Effector CD4-positive, alpha-beta T cell (primary cell): ENCODE results near the gene MYL11.

Experiments
- DNase-seq: peaks from one replicate; pipeline ENCODE4 v3.0.0-alpha.2; 2020

The MYL11 gene

DNA sequence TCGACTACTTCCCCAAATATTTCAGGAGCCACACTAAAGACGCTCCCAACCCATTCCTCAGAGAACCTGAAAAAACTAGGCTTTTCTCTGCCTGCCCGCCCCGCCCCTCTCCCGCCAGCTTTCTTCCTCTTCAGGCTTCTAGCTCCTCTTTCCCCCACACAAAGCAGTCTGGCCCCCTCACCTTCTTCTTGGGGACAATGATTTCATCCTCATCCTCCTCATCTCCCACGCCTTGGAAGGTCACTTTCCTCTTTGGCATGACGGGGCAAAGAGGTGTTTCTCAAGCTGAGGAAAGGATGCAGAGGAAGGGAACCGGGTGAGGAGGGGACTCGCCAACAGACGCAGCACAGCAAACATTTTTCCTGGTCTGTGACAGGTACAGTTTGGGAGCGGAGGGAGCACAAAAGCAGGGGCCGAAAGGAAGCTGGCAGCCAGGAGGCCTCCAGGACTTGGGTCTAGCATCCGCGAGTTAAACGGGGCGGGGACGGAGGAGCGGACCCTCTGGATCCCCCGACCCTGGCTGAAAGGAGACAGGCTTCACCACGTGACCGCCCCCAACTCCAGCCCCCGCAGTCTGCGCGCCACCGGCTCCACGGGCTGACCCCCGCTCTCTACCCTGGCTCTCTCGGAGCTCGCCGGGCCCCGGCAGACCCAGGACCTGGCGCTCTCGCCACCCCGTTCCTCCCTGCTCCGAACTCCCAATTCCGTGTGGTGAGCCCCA is 20.0 kb upstream of the MYL11 start:
- no peak for DNase-seq

GRCh38 chr16:30355144-30355953 is 19.3 kb upstream of the MYL11 start, which contains the start of gene CD2BP2:
TSS of gene CD2BP2 (minus strand) at chr16:30355308. CDS start at chr16:30354681, 627 bp downstream.
- DNase-seq: peak; percentile 85

- no peak for DNase-seq
Observed at GRCh38 chr16:30355954-30356308, 18.7 kb upstream of the MYL11 start.

DNA sequence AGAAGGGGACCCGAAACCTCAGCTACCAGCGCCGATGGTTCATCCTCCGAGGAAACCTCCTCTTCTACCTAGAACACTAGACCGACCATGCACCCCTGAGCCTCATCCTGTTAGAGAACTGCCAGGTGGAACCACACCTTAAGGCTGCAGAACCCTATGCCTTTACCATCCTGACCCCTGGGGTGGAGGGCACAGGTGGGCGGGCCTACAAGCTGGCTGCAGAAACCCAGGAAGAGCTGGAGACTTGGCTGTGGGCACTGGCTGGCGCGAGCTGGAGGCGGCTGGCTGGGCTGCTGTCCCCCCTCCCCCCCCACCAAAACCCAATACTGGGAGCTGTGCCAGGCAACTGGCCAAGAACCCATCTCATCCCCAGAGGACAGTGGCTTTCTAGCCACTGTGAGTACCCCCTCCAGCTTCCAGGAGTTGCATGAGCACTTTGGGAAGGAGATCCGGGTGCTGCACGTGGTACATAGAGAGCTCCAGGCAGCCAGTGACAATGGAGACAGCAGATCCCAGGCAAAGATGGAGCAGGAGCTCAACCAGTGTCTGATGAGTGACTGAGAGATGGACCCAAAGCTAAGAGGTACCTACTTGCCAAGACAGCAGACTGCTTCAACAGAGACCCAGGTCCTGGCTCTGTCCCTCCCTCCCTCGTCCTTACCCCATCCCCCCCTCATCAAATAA is 18.1 kb upstream of the MYL11 start:
- no peak for DNase-seq

- no peak for DNase-seq
Observed at GRCh38 chr16:30357085-30357714, 17.4 kb upstream of the MYL11 start.

- DNase-seq: no peak
Observed at GRCh38 chr16:30357715-30358576, 16.7 kb upstream of the MYL11 start.

- no peak for DNase-seq
Observed at GRCh38 chr16:30358577-30358936, 16.0 kb upstream of the MYL11 start.

GRCh38 chr16:30358990-30359870 is 15.4 kb upstream of the MYL11 start:
- DNase-seq: no peak

DNA sequence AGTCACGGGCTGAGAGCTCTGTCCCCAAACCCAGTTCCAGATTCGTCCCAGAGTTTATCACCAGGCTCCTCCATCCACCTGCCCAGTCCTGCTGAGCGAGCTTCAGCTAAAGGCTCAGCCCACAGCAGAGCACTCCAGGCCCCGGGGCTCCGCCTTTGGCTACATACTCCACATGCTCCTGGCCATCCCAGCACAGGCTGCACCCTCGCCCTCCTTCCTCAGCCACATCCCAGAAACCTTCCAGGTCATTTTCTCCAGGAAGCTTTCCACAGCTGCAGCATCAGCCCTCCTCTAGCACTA is 14.8 kb upstream of the MYL11 start:
- no peak for DNase-seq

DNA sequence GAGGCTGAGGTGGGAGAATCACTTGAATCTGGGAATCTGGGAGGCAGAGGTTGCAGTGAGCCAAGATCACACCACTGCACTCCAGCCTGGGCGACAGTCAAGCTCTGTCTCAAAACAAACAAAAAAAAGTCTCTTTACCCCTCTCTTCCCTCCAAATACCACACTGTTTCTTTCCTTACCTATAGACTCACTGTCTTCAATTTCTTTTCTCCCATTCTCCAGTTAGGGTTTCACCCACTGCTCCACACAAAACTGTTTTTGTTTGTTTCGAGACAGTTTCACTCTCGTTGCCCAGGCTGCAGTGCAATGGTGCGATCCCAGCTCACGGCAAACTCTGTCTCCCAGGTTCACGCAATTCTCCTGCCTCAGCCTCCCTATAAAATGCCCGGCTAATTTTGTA is 13.4 kb upstream of the MYL11 start:
- DNase-seq: no peak

GRCh38 chr16:30365200-30365599 is 9.4 kb upstream of the MYL11 start:
- DNase-seq: no peak

GRCh38 chr16:30366511-30366910 is 8.1 kb upstream of the MYL11 start:
- DNase-seq: no peak

GRCh38 chr16:30367349-30368009 is 7.1 kb upstream of the MYL11 start:
- DNase-seq: no peak

DNA sequence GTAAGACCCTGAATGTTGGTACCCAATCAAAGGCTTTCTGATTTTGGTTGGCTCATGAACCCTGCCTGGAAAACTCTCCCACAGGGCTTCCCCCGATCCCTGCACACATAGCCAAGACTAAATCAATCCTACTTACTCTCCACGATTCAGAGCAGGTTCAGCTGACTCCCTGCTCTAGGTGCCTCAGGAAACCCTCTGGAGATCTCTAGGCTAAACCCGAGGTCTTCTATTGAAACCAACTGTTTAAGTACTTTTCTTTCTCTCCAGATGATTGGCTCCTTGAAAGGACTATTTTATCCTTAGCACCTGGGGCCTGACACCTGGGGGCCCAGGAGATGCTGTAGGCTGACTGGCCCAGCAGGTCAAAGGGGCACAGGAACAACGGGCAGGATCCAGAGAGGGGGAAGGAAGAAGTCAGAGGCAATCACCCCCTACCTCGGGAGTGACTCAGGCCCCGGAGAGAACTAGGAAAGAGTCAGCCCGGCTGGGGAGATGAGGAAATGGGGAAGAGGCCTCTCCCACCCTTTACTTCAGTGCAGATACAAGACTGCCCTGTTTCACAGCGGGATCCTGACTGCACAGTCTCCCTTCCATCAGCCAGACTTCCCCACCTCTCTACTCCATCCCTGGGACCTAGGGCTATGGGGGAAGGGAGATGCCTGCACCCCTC is 6.3 kb upstream of the MYL11 start:
- no peak for DNase-seq

DNA sequence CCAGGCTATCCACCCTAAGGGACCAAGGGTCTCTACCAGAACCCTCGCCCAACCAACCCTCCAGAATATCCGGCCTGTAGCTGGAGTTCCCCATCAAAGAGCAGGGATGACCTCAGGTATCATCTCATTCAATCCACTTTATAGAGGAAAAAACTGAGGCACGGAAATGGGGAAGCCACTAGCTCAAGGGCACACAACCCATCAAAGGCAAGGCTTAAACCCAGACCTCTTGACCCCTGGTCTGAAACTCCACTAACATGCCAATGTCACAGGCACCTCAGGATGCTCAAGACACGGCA is 5.9 kb upstream of the MYL11 start:
- DNase-seq: no peak

DNA sequence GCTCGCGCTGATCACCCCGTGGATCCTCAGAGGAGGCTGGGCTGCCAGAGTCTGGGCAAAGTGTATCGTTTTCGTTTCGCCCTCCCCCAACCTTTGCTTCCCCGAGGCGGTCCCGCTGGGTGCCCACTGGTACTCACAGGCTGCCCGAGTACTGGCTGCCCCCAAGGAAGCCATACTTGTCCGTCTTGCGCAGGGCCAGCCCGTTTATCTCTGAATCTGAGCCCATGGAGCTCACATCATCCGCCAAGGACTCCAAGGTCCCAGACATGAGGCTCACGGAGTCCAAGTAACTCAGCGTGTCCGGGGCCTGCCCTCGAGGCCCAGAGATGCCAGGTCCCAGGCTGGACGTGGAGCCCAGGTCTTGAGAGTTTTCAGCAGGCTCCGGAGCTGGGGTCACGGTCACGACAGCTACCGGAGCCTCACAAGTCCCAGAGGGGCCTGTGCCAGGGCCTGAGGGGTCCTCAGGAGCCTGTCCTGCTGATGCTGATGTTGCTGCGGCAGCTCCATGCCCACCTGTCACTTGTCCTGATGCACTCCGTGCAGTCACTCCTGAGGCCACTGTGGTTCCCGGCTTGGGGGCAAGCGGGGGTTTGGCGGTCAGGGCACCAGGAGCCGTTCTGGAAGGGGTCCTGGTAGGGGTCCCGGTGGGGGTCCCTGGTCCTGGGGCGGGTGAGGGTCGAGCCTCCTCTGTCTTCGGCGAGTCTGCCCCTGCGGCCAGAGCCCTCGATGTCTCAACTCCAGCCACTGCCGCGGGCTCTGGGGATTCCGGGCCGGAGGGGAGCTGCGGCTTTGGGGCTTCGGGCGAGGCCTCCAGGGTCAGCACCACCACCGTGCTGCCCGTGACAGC is 5.3 kb upstream of the MYL11 start:
- DNase-seq: no peak

DNA sequence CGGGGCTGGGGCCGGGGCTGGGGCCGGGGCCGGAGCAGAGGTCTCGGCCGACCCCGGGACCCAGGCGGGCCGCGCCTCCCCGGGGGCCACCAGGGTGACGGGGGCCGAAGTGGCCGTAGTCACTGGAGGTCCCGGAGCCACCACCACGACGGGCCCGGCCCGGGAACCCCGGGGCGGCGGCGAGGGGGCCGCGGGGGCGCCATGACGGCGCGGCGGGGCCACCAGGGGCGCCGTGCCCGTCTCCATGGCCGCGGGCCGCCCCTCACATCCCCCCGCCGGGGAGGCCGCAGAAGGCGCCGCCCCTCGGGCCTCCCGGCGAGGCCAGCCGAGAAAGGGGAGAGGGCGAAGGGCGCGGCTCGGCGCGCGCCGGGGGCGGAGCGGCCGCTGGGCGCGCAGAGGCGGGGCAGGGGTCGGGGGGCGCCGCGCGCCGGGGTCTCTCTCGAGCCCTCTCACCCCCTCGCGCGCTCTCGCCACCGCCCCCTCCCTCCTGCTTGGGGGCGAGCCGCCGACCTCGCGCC is 4.6 kb upstream of the MYL11 start:
- DNase-seq: no peak

DNA sequence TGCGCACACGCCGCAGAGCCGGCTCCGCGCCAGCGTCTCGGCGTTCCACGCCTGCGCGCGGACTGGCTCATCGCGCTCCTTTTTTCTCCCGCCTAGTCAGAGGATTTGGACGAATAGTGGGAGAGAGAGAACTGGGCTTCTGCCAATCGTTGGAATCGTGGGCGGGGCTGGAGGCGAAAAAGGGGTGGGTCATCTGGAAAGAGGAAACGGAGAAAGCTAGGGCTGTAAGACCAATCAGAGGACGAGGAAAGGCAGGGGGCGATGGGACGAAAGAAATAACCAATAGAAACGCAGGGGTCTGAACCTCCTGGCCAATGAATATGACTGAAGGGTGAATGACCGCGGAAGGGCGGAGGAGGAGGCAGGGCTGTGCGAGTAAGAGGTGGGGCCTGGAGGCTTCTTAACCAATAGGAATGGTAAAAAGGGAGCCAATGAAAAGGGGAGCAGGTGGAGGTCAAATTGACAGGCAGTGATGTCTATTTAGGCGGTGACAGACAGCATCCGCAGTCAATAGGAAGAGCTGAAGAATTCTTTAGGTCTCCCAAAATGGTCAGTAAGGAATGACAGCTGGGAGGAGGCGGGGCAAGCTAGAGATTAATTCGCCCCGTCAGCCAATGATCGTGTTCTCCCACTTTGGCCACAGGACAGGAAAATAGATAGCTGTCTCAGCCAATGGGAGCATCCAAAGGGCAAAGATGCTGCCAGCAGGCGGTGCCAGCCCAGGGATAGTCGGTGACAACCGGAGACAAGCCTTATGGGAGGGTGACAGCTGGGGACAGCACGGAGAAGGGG is 4.0 kb upstream of the MYL11 start, which contains the start of gene TBC1D10B:
Gene TBC1D10B (minus strand): TSS at position 39 of the 792 bp plus-strand sequence. CDS start 311 bp downstream, outside the sequence.
- DNase-seq: peak; percentile 98
